HG03571 (cell line): Measurements from ENCODE around the gene KLHL18.
"Not testable (repeated sequence)": the region's sequence is repeated elsewhere in the genome, so short reads cannot be mapped to it uniquely, and the experiment has no call there.

Experiments
- ATAC-seq: cut with Tn5 transposase; IDR thresholded peaks from one replicate; pipeline ENCODE4 v1.9.1; 2021; ENCODE audit not compliant: unreplicated experiment

The KLHL18 gene

GRCh38 chr3:47273564-47273963, 9.2 kb upstream of the KLHL18 start:
- ATAC-seq: no peak

GRCh38 chr3:47274652-47275051, 8.1 kb upstream of the KLHL18 start:
- no peak for ATAC-seq

GRCh38 chr3:47276558-47276957, 6.2 kb upstream of the KLHL18 start:
- no peak for ATAC-seq

- ATAC-seq: no peak
Measured at GRCh38 chr3:47280519-47280918, 2.2 kb upstream of the KLHL18 start.

GRCh38 chr3:47283193-47283537, 421 bp downstream of the KLHL18 start:
- ATAC-seq: peak; percentile 7

GRCh38 chr3:47283591-47284364, 1.0 kb downstream of the KLHL18 start:
- ATAC-seq: no peak

- ATAC-seq: no peak
Measured at GRCh38 chr3:47288966-47289910, 6.5 kb downstream of the KLHL18 start.

- no peak for ATAC-seq
Measured at GRCh38 chr3:47291158-47291753, 8.5 kb downstream of the KLHL18 start.

- not testable (repeated sequence) for ATAC-seq
Measured at GRCh38 chr3:47291754-47292420, 9.1 kb downstream of the KLHL18 start.

- no peak for ATAC-seq
Measured at GRCh38 chr3:47293822-47294221, 11.1 kb downstream of the KLHL18 start.

- ATAC-seq: no peak
Measured at GRCh38 chr3:47294392-47294791, 11.6 kb downstream of the KLHL18 start.

GRCh38 chr3:47295322-47295721, 12.6 kb downstream of the KLHL18 start:
- no peak for ATAC-seq

GRCh38 chr3:47295976-47296375, 13.2 kb downstream of the KLHL18 start:
- no peak for ATAC-seq

- ATAC-seq: no peak
Measured at GRCh38 chr3:47296562-47297302, 14.0 kb downstream of the KLHL18 start.

GRCh38 chr3:47298439-47298838, 15.7 kb downstream of the KLHL18 start:
- no peak for ATAC-seq

GRCh38 chr3:47299381-47300318, 16.9 kb downstream of the KLHL18 start:
- ATAC-seq: no peak

- no peak for ATAC-seq
Measured at GRCh38 chr3:47301456-47301855, 18.7 kb downstream of the KLHL18 start.

GRCh38 chr3:47306022-47306421, 23.3 kb downstream of the KLHL18 start:
- ATAC-seq: no peak

- ATAC-seq: not testable (repeated sequence)
Measured at GRCh38 chr3:47309231-47309630, 26.5 kb downstream of the KLHL18 start.
